Thyroid gland (tissue), 4 donors: ENCODE results near the gene WWTR1.

Source experiments
- CTCF ChIP-seq, 6 experiments: fragments of 200-600 bp in 3 of 6; fragments of 450-650 bp in 3 of 6; sonication (generic) in 3 of 6; IDR thresholded peaks; one replicate each; pipeline ENCODE4 v1.5.1; 2016 to 2019; ENCODE audit warnings: antibody characterized with exemption in 6 of 6, mild to moderate bottlenecking in 2 of 6, inconsistent platforms in 1 of 6, moderate library complexity in 1 of 6
- POLR2A ChIP-seq, 2 donors: fragments of 450-650 bp; IDR thresholded peaks; one replicate each; pipeline ENCODE4 v1.6.1; 2017; ENCODE audit warnings: antibody characterized with exemption in 2 of 2, mild to moderate bottlenecking in 2 of 2, moderate library complexity in 1 of 2

DNA sequence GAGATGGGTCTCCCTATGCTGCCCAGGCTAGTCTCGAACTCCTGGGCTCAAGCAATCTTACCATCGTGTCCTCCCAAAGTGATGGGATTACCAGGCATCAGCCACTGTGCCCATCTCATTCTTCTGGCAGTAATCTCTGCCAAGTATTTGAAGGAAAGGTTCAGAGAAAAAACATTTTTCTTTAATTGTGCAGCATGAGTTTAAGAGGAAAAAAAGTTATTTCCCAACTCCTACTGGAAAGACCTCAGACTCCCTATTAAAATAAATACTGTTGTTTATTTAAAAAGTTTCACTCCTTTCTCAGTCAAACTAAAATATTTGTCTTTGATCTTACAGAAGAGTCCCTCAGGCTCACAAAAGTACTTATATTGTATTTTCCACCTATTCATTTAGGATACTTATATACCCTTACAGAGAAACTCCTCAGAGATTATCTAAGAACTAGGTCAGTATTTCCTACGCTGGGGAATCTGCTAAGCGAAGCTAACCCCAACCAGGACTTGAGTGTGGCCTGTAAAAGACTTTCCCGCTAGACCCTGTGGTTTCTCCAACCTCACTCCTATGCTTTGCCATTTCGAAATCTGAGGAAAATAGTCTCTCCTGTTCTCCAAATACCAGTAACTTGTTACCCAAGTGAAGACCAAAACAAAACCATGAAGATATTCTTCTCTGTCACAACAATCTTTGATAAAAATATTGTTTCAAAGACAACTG, 28.7 kb downstream of the WWTR1 start:
- TF ChIP-seq CTCF (IDR thresholded peaks at IDR 0.05) (no peak), POLR2A (IDR thresholded peaks at IDR 0.05) (no peak)
